ENCODE measurements around the gene TAX1BP1.

Gene TAX1BP1

DNA sequence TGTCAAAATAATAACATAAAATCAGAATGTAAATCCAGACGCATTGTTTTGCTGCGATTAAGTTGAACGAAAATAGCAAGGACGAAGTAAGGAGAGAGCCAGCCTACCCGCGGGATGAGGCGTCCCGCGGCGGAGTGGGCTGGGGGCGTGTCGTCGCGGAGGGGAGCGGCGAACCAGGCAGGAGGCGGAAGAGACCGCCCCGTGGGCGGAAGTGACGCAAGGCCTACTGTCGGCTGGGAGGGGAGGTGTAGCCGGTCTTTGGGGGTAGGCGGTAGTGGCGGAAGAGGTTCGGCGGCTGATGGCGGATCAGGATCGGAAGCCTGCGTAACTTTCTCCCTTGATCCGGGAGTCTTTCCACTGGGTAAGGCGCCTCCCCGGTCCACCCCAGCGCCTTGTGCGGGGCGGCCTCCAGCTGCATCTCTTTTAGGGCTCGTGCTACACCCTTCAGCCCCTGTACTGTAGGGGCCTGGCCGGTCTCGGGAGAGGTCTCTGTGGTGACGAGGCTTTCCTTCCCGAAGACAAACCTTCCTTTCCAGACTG is at the start of gene TAX1BP1:
TSS of gene TAX1BP1 (plus strand) at position 254 of the 540 bp plus-strand sequence. CDS start 8,363 bp downstream, outside the sequence.
- peak; percentile 89 to 93 for DNase-seq (ENCODE audit: low read depth in 2 of 2)

GRCh38 chr7:27690649-27691048 is 49.3 kb upstream of the TAX1BP1 start:
- DNase-seq (ENCODE audit: low read depth in 2 of 2), result no peak

DNA sequence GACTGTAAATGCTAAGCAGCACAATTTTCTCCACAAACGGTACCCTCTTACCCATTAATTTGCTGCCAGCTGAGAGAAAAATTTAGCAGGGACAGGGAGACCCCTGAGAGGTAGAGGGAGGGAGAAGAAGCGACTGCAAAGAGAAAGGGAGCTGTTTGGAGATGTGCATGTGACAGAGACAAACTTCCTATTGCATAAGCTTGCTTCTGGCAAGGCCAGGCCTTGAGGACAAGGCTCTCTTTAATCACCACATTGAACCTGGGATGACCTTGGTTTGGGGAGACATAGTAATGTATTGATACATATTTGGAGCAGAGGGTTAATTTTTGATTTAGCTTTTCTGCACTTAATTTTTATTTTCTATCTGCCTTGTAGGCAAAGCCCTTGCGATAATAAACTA is 46.2 kb upstream of the TAX1BP1 start:
- no peak for DNase-seq (ENCODE audit: low read depth in 2 of 2)

DNA sequence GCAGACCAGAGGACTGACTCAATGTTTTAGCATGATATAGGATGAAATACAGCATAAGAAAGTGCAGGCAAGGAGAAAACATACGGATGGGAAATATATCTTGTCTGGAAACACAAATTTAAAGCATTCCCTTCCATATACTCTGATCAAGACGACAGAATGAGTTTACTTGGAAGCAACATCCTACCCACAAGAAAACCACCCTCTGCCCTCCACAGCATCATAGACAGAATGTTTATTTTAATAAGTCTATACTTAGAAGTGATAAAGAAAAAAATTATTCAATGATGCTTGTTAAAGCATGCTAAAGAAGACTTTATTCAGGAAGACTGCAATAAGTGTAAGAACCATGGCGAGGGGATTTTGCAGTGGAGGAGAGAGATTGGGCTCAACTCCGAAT is 44.9 kb upstream of the TAX1BP1 start:
- no peak for DNase-seq (ENCODE audit: low read depth in 2 of 2)

GRCh38 chr7:27697861-27698430 is 42.0 kb upstream of the TAX1BP1 start:
- DNase-seq (ENCODE audit: low read depth in 2 of 2), result no peak

- no peak for DNase-seq (ENCODE audit: low read depth in 2 of 2)
Observed at GRCh38 chr7:27699751-27700150, 40.2 kb upstream of the TAX1BP1 start.

GRCh38 chr7:27700501-27700900 is 39.5 kb upstream of the TAX1BP1 start:
- DNase-seq (ENCODE audit: low read depth in 2 of 2), result no peak

GRCh38 chr7:27703181-27703580 is 36.8 kb upstream of the TAX1BP1 start:
- no peak for DNase-seq (ENCODE audit: low read depth in 2 of 2)

GRCh38 chr7:27704422-27705199 is 35.4 kb upstream of the TAX1BP1 start:
- DNase-seq (ENCODE audit: low read depth in 2 of 2), result no peak

GRCh38 chr7:27705200-27705594 is 34.8 kb upstream of the TAX1BP1 start:
- DNase-seq (ENCODE audit: low read depth in 2 of 2), result no peak

GRCh38 chr7:27708485-27708884 is 31.5 kb upstream of the TAX1BP1 start:
- DNase-seq (ENCODE audit: low read depth in 2 of 2), result no peak

- DNase-seq (ENCODE audit: low read depth in 2 of 2), result no peak
Observed at GRCh38 chr7:27709137-27710075, 30.6 kb upstream of the TAX1BP1 start.

GRCh38 chr7:27712217-27712616 is 27.7 kb upstream of the TAX1BP1 start:
- no peak for DNase-seq (ENCODE audit: low read depth in 2 of 2)

DNA sequence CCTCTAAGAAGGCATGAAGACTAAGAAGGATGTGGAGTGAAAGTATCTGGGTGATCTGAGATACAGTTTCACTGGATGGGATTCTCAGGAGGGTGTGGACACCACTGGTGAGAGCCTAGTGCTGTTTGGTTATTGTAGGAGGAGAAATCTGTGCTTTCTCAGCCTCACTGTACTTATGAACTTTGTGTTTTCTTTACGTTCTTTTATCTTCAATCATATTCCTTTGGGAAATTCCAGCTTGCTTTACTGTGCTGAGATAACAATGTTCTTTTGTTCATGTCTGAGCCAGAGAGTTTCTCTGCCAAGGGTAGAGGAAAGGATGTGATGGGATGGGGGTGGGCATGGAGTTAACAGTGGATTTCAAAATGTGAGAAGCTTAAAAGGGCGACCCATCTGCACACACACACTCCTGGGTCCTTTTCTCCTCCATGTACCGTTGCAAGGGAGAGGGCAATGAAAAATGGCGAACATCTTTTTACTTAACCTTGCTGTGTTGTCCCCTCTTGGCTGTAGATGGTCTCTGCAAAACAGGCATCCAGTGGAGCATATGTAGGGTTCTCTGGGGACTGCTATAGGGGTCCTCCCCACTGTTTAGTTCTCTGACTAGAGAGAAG is 25.0 kb upstream of the TAX1BP1 start:
- no peak for DNase-seq (ENCODE audit: low read depth in 2 of 2)

- no peak for DNase-seq (ENCODE audit: low read depth in 2 of 2)
Observed at GRCh38 chr7:27723085-27723484, 16.9 kb upstream of the TAX1BP1 start.

DNA sequence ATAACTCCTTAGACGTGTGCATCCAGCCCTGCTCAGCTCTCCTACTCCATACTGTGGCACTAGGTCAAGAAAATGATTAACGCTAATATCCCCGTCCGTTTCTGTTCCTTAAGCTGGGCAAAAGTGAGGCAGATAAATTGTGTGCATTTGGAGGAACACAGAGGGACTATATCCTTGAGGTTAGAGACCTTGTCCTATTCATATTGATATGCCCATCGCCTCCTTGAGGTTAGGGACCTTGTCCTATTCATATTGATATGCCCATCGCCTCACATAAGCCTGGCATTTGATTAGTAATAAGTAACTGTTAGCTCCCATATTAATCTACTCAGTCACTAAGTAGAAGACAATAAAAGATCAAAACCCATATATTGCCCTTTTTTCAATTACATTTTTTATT is 12.9 kb upstream of the TAX1BP1 start:
- DNase-seq (ENCODE audit: low read depth in 2 of 2), result no peak

GRCh38 chr7:27730112-27730511 is 9.8 kb upstream of the TAX1BP1 start:
- DNase-seq (ENCODE audit: low read depth in 2 of 2), result no peak

- no peak for DNase-seq (ENCODE audit: low read depth in 2 of 2)
Observed at GRCh38 chr7:27734583-27734982, 5.4 kb upstream of the TAX1BP1 start.

DNA sequence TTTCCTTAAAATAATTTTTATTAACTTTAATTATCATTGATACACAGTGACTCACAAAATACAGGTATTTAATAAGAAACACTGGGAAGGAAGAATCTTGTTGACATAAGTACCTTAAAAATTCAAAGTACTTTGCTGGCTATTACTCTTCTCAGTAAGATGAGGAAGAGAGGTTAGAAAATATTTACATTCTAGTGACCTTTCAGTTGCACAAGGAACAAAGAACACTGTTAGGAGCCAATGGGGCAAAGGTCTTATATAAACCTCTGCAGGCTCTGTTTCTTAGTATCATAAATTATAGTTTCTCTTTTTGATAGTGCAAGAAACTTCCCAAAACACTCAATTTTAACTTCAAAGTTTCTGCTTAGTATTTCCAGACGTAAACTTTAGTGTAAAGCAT is 4.8 kb upstream of the TAX1BP1 start:
- no peak for DNase-seq (ENCODE audit: low read depth in 2 of 2)

GRCh38 chr7:27735831-27736230 is 4.1 kb upstream of the TAX1BP1 start:
- no peak for DNase-seq (ENCODE audit: low read depth in 2 of 2)

DNA sequence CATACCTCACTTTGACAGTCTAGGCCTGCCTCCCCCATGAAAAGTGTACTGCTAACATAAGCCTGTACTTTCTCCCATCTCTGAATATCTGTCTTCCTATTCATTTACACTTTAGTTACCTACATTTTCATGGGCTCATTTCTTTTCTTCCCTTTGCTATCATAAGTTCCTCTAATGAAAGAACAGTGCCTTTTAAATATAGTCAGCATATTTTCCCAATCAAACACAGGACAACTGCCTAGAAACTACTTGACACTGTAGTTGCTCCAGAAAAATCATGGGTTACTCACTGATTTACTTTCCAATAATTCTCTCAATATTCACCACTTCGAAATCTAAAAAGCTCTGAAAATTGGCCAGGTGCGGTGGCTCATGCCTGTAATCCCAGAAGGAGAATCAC is 2.8 kb upstream of the TAX1BP1 start:
- no peak for DNase-seq (ENCODE audit: low read depth in 2 of 2)

- no peak for DNase-seq (ENCODE audit: low read depth in 2 of 2)
Observed at GRCh38 chr7:27737616-27738015, 2.3 kb upstream of the TAX1BP1 start.

Measured in activated CD8-positive, alpha-beta memory T cell treated with anti-CD3 and anti-CD28 coated beads for 4 hours (primary cell).